HCT116 (cell line): ENCODE data around the gene PDE4D. TPM values are rescaled to one million over a fixed set of nuclear protein-coding genes. Genes with fewer than 3 reads are reported as not detected.

Experiments used
- ATAC-seq: fragments of 200-7000 bp; cut with Tn5 transposase; 2 replicates; pipeline ENCODE4 v1.9.1; 2020; ENCODE audit warnings: mild to moderate bottlenecking, moderate library complexity
- BruUV-seq: library from RNA; stranded (reverse); fragments of 400-500 nt; replicated peaks from 2 replicates; lab custom pipeline; 2021; lab: Mats Ljungman, UMichigan
- CTCF ChIA-PET: fragments of 300-600 bp; sonication (Branson Sonifier 250); formaldehyde crosslinking; loops from one replicate; lab custom pipeline; 2021; ENCODE audit warnings: antibody characterized with exemption; lab: Charles Lee
- POLR2A ChIA-PET: fragments of 300-600, 350-600 bp; sonication (Branson Sonifier 250); formaldehyde crosslinking; loops from one replicate; lab custom pipeline; 2021; ENCODE audit warnings: antibody characterized with exemption; lab: Charles Lee
- RAD21 ChIA-PET, 2 experiments: fragments of 300-600 bp; sonication (Branson Sonifier 250); formaldehyde crosslinking; loops; one replicate each; lab custom pipeline; 2023; ENCODE audit warnings: low total read pairs in 2 of 2; ENCODE audit not compliant: uncharacterized antibody in 2 of 2, unreplicated experiment in 2 of 2, low non-redundant PET in 1 of 2; lab: Charles Lee
- DNase-seq: peaks from one replicate; pipeline ENCODE4 v3.0.0-alpha.2; 2010; ENCODE audit warnings: low read depth, low spot score
- H2AFZ ChIP-seq: fragments of 200-600 bp; shearing (Covaris generic), sonication (generic); 2 replicates; pipeline ENCODE4 v1.6.1; 2017; ENCODE audit warnings: low read depth, mixed run types, mixed read lengths, antibody characterized with exemption, low read length; ENCODE audit not compliant: poor library complexity, severe bottlenecking
- H3K27ac ChIP-seq: 2 replicates; pipeline ENCODE4 v1.5.1; 2012; ENCODE audit warnings: low read depth, low read length
- H3K27me3 ChIP-seq: fragments of 200-600 bp; sonication (generic); 2 replicates; pipeline ENCODE4 v1.6.1; 2016; ENCODE audit warnings: mixed run types, low read length, mixed read lengths; ENCODE audit not compliant: insufficient read depth
- H3K36me3 ChIP-seq, 2 experiments: fragments of 200-500 bp in 1 of 2; fragments of 200-600 bp in 1 of 2; sonication (Bioruptor generic) in 1 of 2; sonication (generic) in 1 of 2; 2 replicates each; pipeline versions ENCODE4 v1.5.1 to v1.6.1; 2014 to 2016; ENCODE audit warnings: low read length in 2 of 2, inconsistent platforms in 1 of 2, mixed read lengths in 1 of 2, mixed run types in 1 of 2; ENCODE audit not compliant: insufficient read depth in 2 of 2, control insufficient read depth in 1 of 2
- H3K4me1 ChIP-seq, 2 experiments: fragments of 200-600 bp in 1 of 2; sonication (generic) in 1 of 2; 2 replicates each; pipeline versions ENCODE4 v1.5.1 to v1.6.1; 2012 to 2017; ENCODE audit warnings: low read length in 2 of 2, inconsistent platforms in 1 of 2, mild to moderate bottlenecking in 1 of 2, mixed read lengths in 1 of 2, mixed run types in 1 of 2, moderate library complexity in 1 of 2; ENCODE audit not compliant: insufficient read depth in 2 of 2, control insufficient read depth in 1 of 2
- H3K4me2 ChIP-seq: fragments of 200-600 bp; sonication (generic); 2 replicates; pipeline ENCODE4 v1.6.1; 2017; ENCODE audit warnings: mixed run types, low read length, mixed read lengths
- H3K4me3 ChIP-seq, 2 experiments: fragments of 200-600 bp in 1 of 2; sonication (generic) in 1 of 2; replicated peaks in 1 of 2; 2 replicates each; pipeline ENCODE4 v1.5.1; 2011 to 2016; ENCODE audit warnings: low read length in 2 of 2, control low read depth in 1 of 2, low read depth in 1 of 2, mild to moderate bottlenecking in 1 of 2, mixed read lengths in 1 of 2, mixed run types in 1 of 2
- H3K79me2 ChIP-seq: fragments of 200-600 bp; sonication (generic); 2 replicates; pipeline ENCODE4 v1.6.1; 2017; ENCODE audit warnings: mild to moderate bottlenecking, mixed run types, low read length, moderate library complexity, mixed read lengths; ENCODE audit not compliant: insufficient read depth
- H3K9ac ChIP-seq: fragments of 200-600 bp; sonication (generic); 2 replicates; pipeline ENCODE4 v1.6.1; 2016; ENCODE audit warnings: low read length, mixed read lengths
- H3K9me2 ChIP-seq: fragments of 200-600 bp; sonication (generic), shearing (Covaris generic); 2 replicates; pipeline ENCODE4 v1.6.1; 2017; ENCODE audit warnings: mixed run types, mild to moderate bottlenecking, moderate library complexity; ENCODE audit not compliant: insufficient read depth
- H3K9me3 ChIP-seq, 2 experiments: fragments of 200-500 bp in 1 of 2; fragments of 200-600 bp in 1 of 2; sonication (Bioruptor generic) in 1 of 2; sonication (generic) in 1 of 2; 2 replicates each; pipeline ENCODE4 v1.6.1; 2014 to 2017; ENCODE audit warnings: low read length in 2 of 2, mixed read lengths in 2 of 2, inconsistent platforms in 1 of 2, low read depth in 1 of 2, mild to moderate bottlenecking in 1 of 2, mixed run types in 1 of 2, moderate library complexity in 1 of 2; ENCODE audit not compliant: control insufficient read depth in 1 of 2, insufficient read depth in 1 of 2
- H4K20me1 ChIP-seq: fragments of 200-600 bp; sonication (generic), shearing (Covaris generic); 2 replicates; pipeline ENCODE4 v1.6.1; 2017; ENCODE audit warnings: mixed run types, mild to moderate bottlenecking, moderate library complexity; ENCODE audit not compliant: insufficient read depth
- CBX3 ChIP-seq: IDR thresholded peaks from 2 replicates; pipeline ENCODE4 v1.6.1; 2012; ENCODE audit warnings: low read depth
- CEBPB ChIP-seq: IDR thresholded peaks from 2 replicates; pipeline ENCODE4 v1.6.1; 2012; ENCODE audit warnings: low read depth
- EGR1 ChIP-seq: IDR thresholded peaks from 2 replicates; pipeline ENCODE4 v1.6.1; 2012; ENCODE audit warnings: low read depth
- ELF1 ChIP-seq: IDR thresholded peaks from 2 replicates; pipeline ENCODE4 v1.6.1; 2012; ENCODE audit warnings: low read depth, borderline replicate concordance
- POLR2A ChIP-seq: IDR thresholded peaks from 2 replicates; pipeline ENCODE4 v1.7.0; 2011; ENCODE audit warnings: borderline replicate concordance; ENCODE audit not compliant: insufficient read depth, insufficient read length; ENCODE audit errors: extremely low read depth
- POLR2AphosphoS5 ChIP-seq: IDR thresholded peaks from 2 replicates; pipeline ENCODE4 v1.6.1; 2011; ENCODE audit warnings: mild to moderate bottlenecking, low read depth, low read length, moderate library complexity
- SP1 ChIP-seq: IDR thresholded peaks from 2 replicates; pipeline ENCODE4 v1.6.1; 2012; ENCODE audit warnings: low read depth
- SRF ChIP-seq: IDR thresholded peaks from 2 replicates; pipeline ENCODE4 v1.6.1; 2012; ENCODE audit warnings: low read depth
- TCF7L2 ChIP-seq: IDR thresholded peaks from 2 replicates; pipeline ENCODE4 v1.7.0; 2011; ENCODE audit warnings: borderline replicate concordance, inconsistent platforms; ENCODE audit not compliant: insufficient read depth, insufficient read length; ENCODE audit errors: extremely low read depth
- YY1 ChIP-seq: IDR thresholded peaks from 2 replicates; pipeline ENCODE4 v1.6.1; 2011; ENCODE audit warnings: low read length, low read depth, moderate library complexity, mild to moderate bottlenecking; ENCODE audit not compliant: insufficient replicate concordance; ENCODE audit errors: extremely low read depth
- ZFX ChIP-seq: fragments of 450-650 bp; IDR thresholded peaks from 2 replicates; pipeline ENCODE4 v1.6.1; 2017
- ZNF274 ChIP-seq: fragments of 200-500 bp; sonication (Bioruptor generic); IDR thresholded peaks from 2 replicates; pipeline ENCODE4 v1.6.1; 2014; ENCODE audit warnings: mild to moderate bottlenecking, low read depth, low read length, inconsistent platforms
- intact Hi-C: fragments of 100-400 bp; cut with micrococcal nuclease; formaldehyde crosslinking; loops from 2 replicates; pipeline ENCODE4 v1.10.0; 2022
- total RNA-seq: library from RNA; stranded (reverse); gene quantifications from one replicate; pipeline ENCODE4 v1.2.1, GENCODE V29; 2021; ENCODE audit not compliant: unreplicated experiment
- TF ChIP-seq, protein P1 (sequence below): IDR thresholded peaks from 2 replicates; pipeline ENCODE4 v1.6.1; 2012; ENCODE audit warnings: low read depth
- TF ChIP-seq, protein P2 (sequence below), 3 experiments: fragments of 200-600 bp in 1 of 3; sonication (generic) in 1 of 3; IDR thresholded peaks in 2 of 3; conservative IDR thresholded peaks in 1 of 3; 2 replicates each; pipeline ENCODE4 v1.5.1; 2012 to 2017; ENCODE audit warnings: low read depth in 2 of 3, low read length in 2 of 3, antibody characterized with exemption in 1 of 3, borderline replicate concordance in 1 of 3, control low read depth in 1 of 3, mild to moderate bottlenecking in 1 of 3, mixed read lengths in 1 of 3, mixed run types in 1 of 3, moderate library complexity in 1 of 3; ENCODE audit not compliant: insufficient read depth in 1 of 3
- TF ChIP-seq, protein P3 (sequence below): IDR thresholded peaks from 2 replicates; pipeline ENCODE4 v1.6.1; 2012

The PDE4D gene
- total RNA-seq, 1 experiment from 2014 or later = 1.1 TPM

GRCh38 chr5:58938563-58939424 is 954.7 kb downstream of the PDE4D start:
- H3K27ac ChIP-seq = no peak overlapping the region

More at GRCh38 chr5:58938563-58939424, 954.7 kb downstream of the PDE4D start:
- H3K4me1 ChIP-seq = no peaks in the 10 kb centered on the region
- no peak overlapping the region for H3K9ac ChIP-seq
- no peaks in the 10 kb centered on the region for H3K9me2 ChIP-seq
- no peaks in the 10 kb centered on the region for H3K9me3 ChIP-seq
- no TSS peak for BruUV-seq
- POLR2A ChIA-PET = no interaction called here
- H3K27me3 ChIP-seq = peaks cover 10% of the 10 kb centered on the region; the same call in 1 of the 2 replicates
- H4K20me1 ChIP-seq = no peaks in the 10 kb centered on the region
- no peaks in the 10 kb centered on the region for H3K79me2 ChIP-seq
- H3K4me3 ChIP-seq = no peak overlapping the region
- intact Hi-C loops = no loop called here
- ATAC-seq (no peak), DNase-seq (no peak)
- H2AFZ ChIP-seq = no peak overlapping the region
- H3K4me2 ChIP-seq = no peak overlapping the region
- TF ChIP-seq ZFX = no peak
- TF ChIP-seq, protein P1, sequence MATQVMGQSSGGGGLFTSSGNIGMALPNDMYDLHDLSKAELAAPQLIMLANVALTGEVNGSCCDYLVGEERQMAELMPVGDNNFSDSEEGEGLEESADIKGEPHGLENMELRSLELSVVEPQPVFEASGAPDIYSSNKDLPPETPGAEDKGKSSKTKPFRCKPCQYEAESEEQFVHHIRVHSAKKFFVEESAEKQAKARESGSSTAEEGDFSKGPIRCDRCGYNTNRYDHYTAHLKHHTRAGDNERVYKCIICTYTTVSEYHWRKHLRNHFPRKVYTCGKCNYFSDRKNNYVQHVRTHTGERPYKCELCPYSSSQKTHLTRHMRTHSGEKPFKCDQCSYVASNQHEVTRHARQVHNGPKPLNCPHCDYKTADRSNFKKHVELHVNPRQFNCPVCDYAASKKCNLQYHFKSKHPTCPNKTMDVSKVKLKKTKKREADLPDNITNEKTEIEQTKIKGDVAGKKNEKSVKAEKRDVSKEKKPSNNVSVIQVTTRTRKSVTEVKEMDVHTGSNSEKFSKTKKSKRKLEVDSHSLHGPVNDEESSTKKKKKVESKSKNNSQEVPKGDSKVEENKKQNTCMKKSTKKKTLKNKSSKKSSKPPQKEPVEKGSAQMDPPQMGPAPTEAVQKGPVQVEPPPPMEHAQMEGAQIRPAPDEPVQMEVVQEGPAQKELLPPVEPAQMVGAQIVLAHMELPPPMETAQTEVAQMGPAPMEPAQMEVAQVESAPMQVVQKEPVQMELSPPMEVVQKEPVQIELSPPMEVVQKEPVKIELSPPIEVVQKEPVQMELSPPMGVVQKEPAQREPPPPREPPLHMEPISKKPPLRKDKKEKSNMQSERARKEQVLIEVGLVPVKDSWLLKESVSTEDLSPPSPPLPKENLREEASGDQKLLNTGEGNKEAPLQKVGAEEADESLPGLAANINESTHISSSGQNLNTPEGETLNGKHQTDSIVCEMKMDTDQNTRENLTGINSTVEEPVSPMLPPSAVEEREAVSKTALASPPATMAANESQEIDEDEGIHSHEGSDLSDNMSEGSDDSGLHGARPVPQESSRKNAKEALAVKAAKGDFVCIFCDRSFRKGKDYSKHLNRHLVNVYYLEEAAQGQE = no peak
- no peak for TF ChIP-seq SRF
- TF ChIP-seq TCF7L2 = no peak
- TF ChIP-seq EGR1 = no peak
- TF ChIP-seq CEBPB = no peak
- no peak for TF ChIP-seq ELF1
- TF ChIP-seq SP1 = no peak
- no peak for TF ChIP-seq POLR2AphosphoS5
- TF ChIP-seq, protein P2, sequence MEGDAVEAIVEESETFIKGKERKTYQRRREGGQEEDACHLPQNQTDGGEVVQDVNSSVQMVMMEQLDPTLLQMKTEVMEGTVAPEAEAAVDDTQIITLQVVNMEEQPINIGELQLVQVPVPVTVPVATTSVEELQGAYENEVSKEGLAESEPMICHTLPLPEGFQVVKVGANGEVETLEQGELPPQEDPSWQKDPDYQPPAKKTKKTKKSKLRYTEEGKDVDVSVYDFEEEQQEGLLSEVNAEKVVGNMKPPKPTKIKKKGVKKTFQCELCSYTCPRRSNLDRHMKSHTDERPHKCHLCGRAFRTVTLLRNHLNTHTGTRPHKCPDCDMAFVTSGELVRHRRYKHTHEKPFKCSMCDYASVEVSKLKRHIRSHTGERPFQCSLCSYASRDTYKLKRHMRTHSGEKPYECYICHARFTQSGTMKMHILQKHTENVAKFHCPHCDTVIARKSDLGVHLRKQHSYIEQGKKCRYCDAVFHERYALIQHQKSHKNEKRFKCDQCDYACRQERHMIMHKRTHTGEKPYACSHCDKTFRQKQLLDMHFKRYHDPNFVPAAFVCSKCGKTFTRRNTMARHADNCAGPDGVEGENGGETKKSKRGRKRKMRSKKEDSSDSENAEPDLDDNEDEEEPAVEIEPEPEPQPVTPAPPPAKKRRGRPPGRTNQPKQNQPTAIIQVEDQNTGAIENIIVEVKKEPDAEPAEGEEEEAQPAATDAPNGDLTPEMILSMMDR (IDR thresholded peaks at IDR 0.05 in 2 of 3, conservative IDR thresholded peaks at IDR 0.05 in 1 of 3; ENCODE audit: borderline replicate concordance in 1 of 3, insufficient read depth in 1 of 3, low read depth in 2 of 3, low read length in 2 of 3) = no peak
- TF ChIP-seq, protein P3, sequence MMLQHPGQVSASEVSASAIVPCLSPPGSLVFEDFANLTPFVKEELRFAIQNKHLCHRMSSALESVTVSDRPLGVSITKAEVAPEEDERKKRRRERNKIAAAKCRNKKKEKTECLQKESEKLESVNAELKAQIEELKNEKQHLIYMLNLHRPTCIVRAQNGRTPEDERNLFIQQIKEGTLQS = no peak
- TF ChIP-seq ZNF274 = no peak
- TF ChIP-seq YY1 = no peak
- no peak for TF ChIP-seq POLR2A
- TF ChIP-seq CBX3 = no peak
- CTCF ChIA-PET = no interaction called here
- RAD21 ChIA-PET = no interaction called here
- no peaks in the 10 kb centered on the region for H3K36me3 ChIP-seq
